ENCODE measurements around the gene INHBC. TPM values are rescaled to one million over a fixed set of nuclear protein-coding genes. Genes with fewer than 3 reads are reported as not detected.
"Not testable (repeated sequence)": the region's sequence is repeated elsewhere in the genome, so short reads cannot be mapped to it uniquely, and the experiment has no call there.

The INHBC gene
- total RNA-seq, 2 experiments from 2014 or later: 0.20 to 0.33 TPM

DNA sequence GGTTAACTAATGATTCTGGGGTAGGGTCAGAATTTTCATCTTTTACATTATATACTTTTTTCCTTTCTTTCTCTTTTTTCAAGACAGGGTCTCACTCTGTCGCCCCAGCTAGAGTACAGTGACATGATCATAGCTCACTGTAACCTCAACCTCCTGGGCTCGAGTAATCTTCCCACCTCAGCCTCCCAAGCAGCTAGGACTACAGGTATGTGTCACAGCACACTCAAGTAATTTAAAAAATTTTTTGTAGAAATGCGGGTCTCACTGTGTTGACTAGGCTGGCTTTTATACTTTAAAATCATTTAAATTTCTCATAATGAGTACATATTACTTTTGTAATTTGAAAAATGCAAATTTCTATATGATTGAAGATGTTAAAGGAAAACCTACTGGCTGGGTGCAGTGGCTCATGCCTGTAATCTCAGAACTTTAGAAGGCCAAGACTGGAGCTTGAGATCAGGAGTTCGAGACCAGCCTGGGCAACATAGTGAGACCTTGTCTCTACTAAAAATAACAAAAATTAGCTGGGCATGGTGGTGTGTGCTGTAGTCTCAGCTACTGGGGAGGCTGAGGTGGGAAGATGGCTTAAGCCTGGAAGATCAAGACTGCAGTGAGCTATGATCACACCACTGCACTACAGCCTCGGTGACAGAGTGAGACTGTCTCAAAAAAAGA is 29.5 kb upstream of the INHBC start:
- ATAC-seq (ENCODE audit: poor library complexity) (no peak), DNase-seq (no peak)
- Histone ChIP-seq H3K36me3 (ENCODE audit: insufficient read depth, low read length) (no peaks in the 10 kb centered on the region), H3K27ac (ENCODE audit: low read depth in 1 of 2, low read length in 2 of 2) (no peak overlapping the region), H3K4me3 (ENCODE audit: low read length) (no peak overlapping the region), H3K4me1 (ENCODE audit: insufficient read depth, low read length) (no peaks in the 10 kb centered on the region), H3K9me3 (ENCODE audit: control insufficient read depth in 1 of 2, insufficient read depth in 1 of 2, low read length in 2 of 2) (no peaks in the 10 kb centered on the region), H3K27me3 (ENCODE audit: control insufficient read depth in 1 of 2, insufficient read depth in 2 of 2, low read length in 2 of 2) (no peaks in the 10 kb centered on the region)
- CTCF ChIA-PET: no interaction called here
- H3K4me3 Mint-ChIP-seq: no peak overlapping the region
- peaks cover 4% of the 10 kb centered on the region for H3K36me3 Mint-ChIP-seq (ENCODE audit: low read depth)
- peaks cover 20% of the 10 kb centered on the region for H3K4me1 Mint-ChIP-seq (ENCODE audit: low read depth)
- no peaks in the 10 kb centered on the region for H3K9me3 Mint-ChIP-seq
- intact Hi-C loops (cut with DNase I, micrococcal nuclease): no loop called here
- POLR2A ChIA-PET: no interaction called here
- TF ChIP-seq, protein P1, sequence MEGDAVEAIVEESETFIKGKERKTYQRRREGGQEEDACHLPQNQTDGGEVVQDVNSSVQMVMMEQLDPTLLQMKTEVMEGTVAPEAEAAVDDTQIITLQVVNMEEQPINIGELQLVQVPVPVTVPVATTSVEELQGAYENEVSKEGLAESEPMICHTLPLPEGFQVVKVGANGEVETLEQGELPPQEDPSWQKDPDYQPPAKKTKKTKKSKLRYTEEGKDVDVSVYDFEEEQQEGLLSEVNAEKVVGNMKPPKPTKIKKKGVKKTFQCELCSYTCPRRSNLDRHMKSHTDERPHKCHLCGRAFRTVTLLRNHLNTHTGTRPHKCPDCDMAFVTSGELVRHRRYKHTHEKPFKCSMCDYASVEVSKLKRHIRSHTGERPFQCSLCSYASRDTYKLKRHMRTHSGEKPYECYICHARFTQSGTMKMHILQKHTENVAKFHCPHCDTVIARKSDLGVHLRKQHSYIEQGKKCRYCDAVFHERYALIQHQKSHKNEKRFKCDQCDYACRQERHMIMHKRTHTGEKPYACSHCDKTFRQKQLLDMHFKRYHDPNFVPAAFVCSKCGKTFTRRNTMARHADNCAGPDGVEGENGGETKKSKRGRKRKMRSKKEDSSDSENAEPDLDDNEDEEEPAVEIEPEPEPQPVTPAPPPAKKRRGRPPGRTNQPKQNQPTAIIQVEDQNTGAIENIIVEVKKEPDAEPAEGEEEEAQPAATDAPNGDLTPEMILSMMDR (IDR thresholded peaks at IDR 0.05): no peak
- no peaks in the 10 kb centered on the region for H3K27me3 Mint-ChIP-seq
- no peak overlapping the region for H3K27ac Mint-ChIP-seq

DNA sequence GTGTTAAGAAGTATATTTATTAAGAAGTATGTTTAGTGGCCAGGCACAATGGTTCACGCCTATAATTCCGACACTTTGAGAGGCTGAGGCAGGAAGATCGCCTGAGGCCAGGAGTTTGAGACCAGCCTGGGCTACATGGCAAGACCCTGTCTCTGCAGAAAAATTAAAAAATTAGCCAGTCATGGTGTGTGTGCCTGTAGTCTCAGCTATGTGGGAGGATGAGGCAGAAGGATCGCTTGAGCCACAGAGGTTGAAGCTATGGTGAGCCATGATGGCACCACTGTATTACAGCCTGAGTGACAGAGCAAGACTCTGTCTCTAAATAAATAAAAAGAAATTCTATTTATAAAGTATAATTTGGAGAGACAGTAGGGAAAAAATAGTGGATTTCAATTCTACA is 24.1 kb upstream of the INHBC start:
- CTCF ChIA-PET: interaction anchor here (0.6 to 0.7 kb wide), 2 partner anchors 7 to 105 kb away, joined by 3 to 4 read pairs; no protein-coding TSS in a partner anchor

DNA sequence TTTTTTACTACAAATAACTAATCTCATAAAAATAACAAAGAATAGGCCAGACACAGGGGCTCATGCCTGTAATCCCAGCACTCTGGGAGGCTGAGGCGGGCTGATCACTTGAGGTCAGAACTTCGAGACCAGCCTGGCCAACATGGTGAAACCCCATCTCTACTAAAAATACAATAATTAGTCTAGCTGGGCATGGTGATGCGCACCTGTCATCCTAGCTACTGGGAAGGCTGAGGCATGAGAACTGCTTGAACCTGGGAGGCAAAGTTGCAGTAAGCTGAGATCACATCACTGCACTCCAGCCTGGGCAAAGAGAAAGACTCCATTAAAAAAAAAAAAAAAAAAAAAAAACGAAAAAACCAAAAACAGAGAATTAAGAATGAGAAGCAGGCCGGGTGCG is 20.4 kb upstream of the INHBC start:
- H3K4me1 ChIP-seq (ENCODE audit: insufficient read depth, low read length); CTCF ChIA-PET; H3K9me3 ChIP-seq (ENCODE audit: control insufficient read depth in 1 of 2, insufficient read depth in 1 of 2, low read length in 2 of 2); DNase-seq; H3K27ac ChIP-seq (ENCODE audit: low read depth in 1 of 2, low read length in 2 of 2); H3K9me3 Mint-ChIP-seq; H3K4me3 ChIP-seq (ENCODE audit: low read length); H3K27ac Mint-ChIP-seq; H3K27me3 Mint-ChIP-seq; ATAC-seq (ENCODE audit: poor library complexity); H3K4me3 Mint-ChIP-seq; intact Hi-C loops (cut with DNase I, micrococcal nuclease); H3K27me3 ChIP-seq (ENCODE audit: control insufficient read depth in 1 of 2, insufficient read depth in 2 of 2, low read length in 2 of 2): not testable (repeated sequence)
- peaks cover 49% of the 10 kb centered on the region for H3K4me1 Mint-ChIP-seq (ENCODE audit: low read depth)
- peaks cover 37% of the 10 kb centered on the region for H3K36me3 Mint-ChIP-seq (ENCODE audit: low read depth)
- H3K36me3 ChIP-seq (ENCODE audit: insufficient read depth, low read length): peaks cover 16% of the 10 kb centered on the region
- POLR2A ChIA-PET: interaction anchor here (0.8 kb wide), 1 partner anchor 196 kb away, joined by 3 read pairs; no protein-coding TSS in a partner anchor

More for the DNA sequence above, 24.1 kb upstream of the INHBC start:
- Histone ChIP-seq H3K9me3 (ENCODE audit: control insufficient read depth in 1 of 2, insufficient read depth in 1 of 2, low read length in 2 of 2) (no peaks in the 10 kb centered on the region), H3K4me3 (ENCODE audit: low read length) (no peak overlapping the region), H3K27ac (ENCODE audit: low read depth in 1 of 2, low read length in 2 of 2) (no peak overlapping the region), H3K36me3 (ENCODE audit: insufficient read depth, low read length) (peaks cover 14% of the 10 kb centered on the region), H3K4me1 (ENCODE audit: insufficient read depth, low read length) (no peaks in the 10 kb centered on the region), H3K27me3 (ENCODE audit: control insufficient read depth in 1 of 2, insufficient read depth in 2 of 2, low read length in 2 of 2) (no peaks in the 10 kb centered on the region)
- Mint-ChIP-seq H3K36me3 (ENCODE audit: low read depth) (peaks cover 22% of the 10 kb centered on the region), H3K27me3 (no peaks in the 10 kb centered on the region), H3K4me1 (ENCODE audit: low read depth) (peaks cover 31% of the 10 kb centered on the region), H3K27ac (no peak overlapping the region), H3K9me3 (no peaks in the 10 kb centered on the region), H3K4me3 (no peak overlapping the region)
- no peak for ATAC-seq (ENCODE audit: poor library complexity)
- no peak for DNase-seq
- intact Hi-C loops (cut with DNase I, micrococcal nuclease): no loop called here
- POLR2A ChIA-PET: interaction anchor here (0.8 kb wide), 1 partner anchor 141 kb away, joined by 3 read pairs; no protein-coding TSS in a partner anchor
- TF ChIP-seq, protein P1 (IDR thresholded peaks at IDR 0.05): no peak
